Heart left ventricle (tissue), 13 donors: ENCODE measurements around the gene GNA14.

ENCODE experiments used
- CTCF ChIP-seq, 12 donors: fragments of 200-600 bp; sonication (generic) in 4 of 12; IDR thresholded peaks; one replicate each; pipeline versions ENCODE4 v1.5.0 to v1.8.0; 2018 to 2022; ENCODE audit warnings: antibody characterized with exemption in 12 of 12, mild to moderate bottlenecking in 5 of 12
- POLR2A ChIP-seq, 2 donors: fragments of 450-650 bp; IDR thresholded peaks; one replicate each; pipeline ENCODE4 v1.6.1; 2017; ENCODE audit warnings: antibody characterized with exemption in 2 of 2, mild to moderate bottlenecking in 2 of 2, moderate library complexity in 2 of 2
- donor health status: ischemic (EF 13 %, LVEDD 7.1; RV severe dilation, severe dysfunction).
- donor health status: DM: no; HTN: yes; CAD: no.
- donor health status: DM: no; HTN: no; CAD: no.
- donor health status: ischemic (EF 25% LVEDD 6.9; RV normal size, moderate dysfunction).
- donor health status: ischemic (EF 25% LVEDD 5.7; RV mildly dilated, moderate dysfunction).
- donor health status: ischemic (EF 35%, LVEDD 5.7; RV mildly dilated, moderate dysfunction).
- donor health status: nonischemic (EF 11% LVEDD 7.7; RV severe dilation, severe dysfunction).
- donor health status: DM: yes; HTN: yes; CAD: no.
- donor health status: PGD.
- donor health status: ischemic (EF 29% LVEDD 5.4; RV normal size, mild dysfunction).
- donor health status: nonischemic (EF 23%, LVEDD 6.1; RV moderate dilation, normal function).

- TF ChIP-seq CTCF (IDR thresholded peaks at IDR 0.05) (no peak), POLR2A (IDR thresholded peaks at IDR 0.05) (no peak)
Observed at GRCh38 chr9:77562019-77562748, 85.9 kb downstream of the GNA14 start.
